HCT116 (cell line): ENCODE results near the gene JDP2. TPM values are rescaled to one million over a fixed set of nuclear protein-coding genes. Genes with fewer than 3 reads are reported as not detected.

Source experiments
- ATAC-seq: fragments of 200-7000 bp; cut with Tn5 transposase; 2 replicates; pipeline ENCODE4 v1.9.1; 2020; ENCODE audit warnings: mild to moderate bottlenecking, moderate library complexity
- BruUV-seq: library from RNA; stranded (reverse); fragments of 400-500 nt; replicated peaks from 2 replicates; lab custom pipeline; 2021; lab: Mats Ljungman, UMichigan
- CTCF ChIA-PET: fragments of 300-600 bp; sonication (Branson Sonifier 250); formaldehyde crosslinking; loops from one replicate; lab custom pipeline; 2021; ENCODE audit warnings: antibody characterized with exemption; lab: Charles Lee
- POLR2A ChIA-PET: fragments of 300-600, 350-600 bp; sonication (Branson Sonifier 250); formaldehyde crosslinking; loops from one replicate; lab custom pipeline; 2021; ENCODE audit warnings: antibody characterized with exemption; lab: Charles Lee
- RAD21 ChIA-PET, 2 experiments: fragments of 300-600 bp; sonication (Branson Sonifier 250); formaldehyde crosslinking; loops; one replicate each; lab custom pipeline; 2023; ENCODE audit warnings: low total read pairs in 2 of 2; ENCODE audit not compliant: uncharacterized antibody in 2 of 2, unreplicated experiment in 2 of 2, low non-redundant PET in 1 of 2; lab: Charles Lee
- DNase-seq: peaks from one replicate; pipeline ENCODE4 v3.0.0-alpha.2; 2010; ENCODE audit warnings: low read depth, low spot score
- H2AFZ ChIP-seq: fragments of 200-600 bp; shearing (Covaris generic), sonication (generic); 2 replicates; pipeline ENCODE4 v1.6.1; 2017; ENCODE audit warnings: low read depth, mixed run types, mixed read lengths, antibody characterized with exemption, low read length; ENCODE audit not compliant: poor library complexity, severe bottlenecking
- H3K27ac ChIP-seq: 2 replicates; pipeline ENCODE4 v1.5.1; 2012; ENCODE audit warnings: low read depth, low read length
- H3K27me3 ChIP-seq: fragments of 200-600 bp; sonication (generic); 2 replicates; pipeline ENCODE4 v1.6.1; 2016; ENCODE audit warnings: mixed run types, low read length, mixed read lengths; ENCODE audit not compliant: insufficient read depth
- H3K36me3 ChIP-seq, 2 experiments: fragments of 200-500 bp in 1 of 2; fragments of 200-600 bp in 1 of 2; sonication (Bioruptor generic) in 1 of 2; sonication (generic) in 1 of 2; 2 replicates each; pipeline versions ENCODE4 v1.5.1 to v1.6.1; 2014 to 2016; ENCODE audit warnings: low read length in 2 of 2, inconsistent platforms in 1 of 2, mixed read lengths in 1 of 2, mixed run types in 1 of 2; ENCODE audit not compliant: insufficient read depth in 2 of 2, control insufficient read depth in 1 of 2
- H3K4me1 ChIP-seq, 2 experiments: fragments of 200-600 bp in 1 of 2; sonication (generic) in 1 of 2; 2 replicates each; pipeline versions ENCODE4 v1.5.1 to v1.6.1; 2012 to 2017; ENCODE audit warnings: low read length in 2 of 2, inconsistent platforms in 1 of 2, mild to moderate bottlenecking in 1 of 2, mixed read lengths in 1 of 2, mixed run types in 1 of 2, moderate library complexity in 1 of 2; ENCODE audit not compliant: insufficient read depth in 2 of 2, control insufficient read depth in 1 of 2
- H3K4me2 ChIP-seq: fragments of 200-600 bp; sonication (generic); 2 replicates; pipeline ENCODE4 v1.6.1; 2017; ENCODE audit warnings: mixed run types, low read length, mixed read lengths
- H3K4me3 ChIP-seq, 2 experiments: fragments of 200-600 bp in 1 of 2; sonication (generic) in 1 of 2; replicated peaks in 1 of 2; 2 replicates each; pipeline ENCODE4 v1.5.1; 2011 to 2016; ENCODE audit warnings: low read length in 2 of 2, control low read depth in 1 of 2, low read depth in 1 of 2, mild to moderate bottlenecking in 1 of 2, mixed read lengths in 1 of 2, mixed run types in 1 of 2
- H3K79me2 ChIP-seq: fragments of 200-600 bp; sonication (generic); 2 replicates; pipeline ENCODE4 v1.6.1; 2017; ENCODE audit warnings: mild to moderate bottlenecking, mixed run types, low read length, moderate library complexity, mixed read lengths; ENCODE audit not compliant: insufficient read depth
- H3K9ac ChIP-seq: fragments of 200-600 bp; sonication (generic); 2 replicates; pipeline ENCODE4 v1.6.1; 2016; ENCODE audit warnings: low read length, mixed read lengths
- H3K9me2 ChIP-seq: fragments of 200-600 bp; sonication (generic), shearing (Covaris generic); 2 replicates; pipeline ENCODE4 v1.6.1; 2017; ENCODE audit warnings: mixed run types, mild to moderate bottlenecking, moderate library complexity; ENCODE audit not compliant: insufficient read depth
- H3K9me3 ChIP-seq, 2 experiments: fragments of 200-500 bp in 1 of 2; fragments of 200-600 bp in 1 of 2; sonication (Bioruptor generic) in 1 of 2; sonication (generic) in 1 of 2; 2 replicates each; pipeline ENCODE4 v1.6.1; 2014 to 2017; ENCODE audit warnings: low read length in 2 of 2, mixed read lengths in 2 of 2, inconsistent platforms in 1 of 2, low read depth in 1 of 2, mild to moderate bottlenecking in 1 of 2, mixed run types in 1 of 2, moderate library complexity in 1 of 2; ENCODE audit not compliant: control insufficient read depth in 1 of 2, insufficient read depth in 1 of 2
- H4K20me1 ChIP-seq: fragments of 200-600 bp; sonication (generic), shearing (Covaris generic); 2 replicates; pipeline ENCODE4 v1.6.1; 2017; ENCODE audit warnings: mixed run types, mild to moderate bottlenecking, moderate library complexity; ENCODE audit not compliant: insufficient read depth
- CBX3 ChIP-seq: IDR thresholded peaks from 2 replicates; pipeline ENCODE4 v1.6.1; 2012; ENCODE audit warnings: low read depth
- CEBPB ChIP-seq: IDR thresholded peaks from 2 replicates; pipeline ENCODE4 v1.6.1; 2012; ENCODE audit warnings: low read depth
- TCF7L2 ChIP-seq: IDR thresholded peaks from 2 replicates; pipeline ENCODE4 v1.7.0; 2011; ENCODE audit warnings: borderline replicate concordance, inconsistent platforms; ENCODE audit not compliant: insufficient read depth, insufficient read length; ENCODE audit errors: extremely low read depth
- intact Hi-C: fragments of 100-400 bp; cut with micrococcal nuclease; formaldehyde crosslinking; loops from 2 replicates; pipeline ENCODE4 v1.10.0; 2022
- total RNA-seq: library from RNA; stranded (reverse); gene quantifications from one replicate; pipeline ENCODE4 v1.2.1, GENCODE V29; 2021; ENCODE audit not compliant: unreplicated experiment

JDP2 gene
- total RNA-seq, 1 experiment from 2014 or later = 25.4 TPM

DNA sequence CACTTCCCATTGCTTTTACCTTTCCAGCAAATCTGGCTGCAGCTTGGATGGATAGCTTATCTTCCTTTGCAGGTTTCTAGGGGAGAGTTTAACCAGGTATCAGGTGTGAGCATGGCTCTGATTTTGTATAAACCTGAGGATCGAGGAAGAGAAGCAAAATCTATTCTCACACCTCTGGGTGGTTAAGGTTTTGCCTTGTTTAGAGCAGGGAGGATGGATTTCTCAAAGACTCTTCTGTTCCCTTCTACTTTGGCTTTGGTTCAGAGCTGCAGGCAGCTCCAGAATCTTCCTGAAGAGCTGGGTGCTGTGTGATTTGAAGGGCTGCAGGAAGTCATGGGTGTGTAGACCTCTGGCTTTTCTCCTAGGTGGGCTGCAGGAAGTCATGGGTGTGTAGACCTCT is 1.7 kb downstream of the JDP2 start:
- Histone ChIP-seq H4K20me1 (no peaks in the 10 kb centered on the region), H3K9me3 (peaks cover 0 to under 1% of the 10 kb centered on the region in 2 experiments; a peak in 1 of 4 replicates)
- no peak for ATAC-seq
- TF ChIP-seq TCF7L2 = no peak
- TF ChIP-seq, all 23 proteins: peak for 0
- Histone ChIP-seq H3K4me3 (no peak overlapping the region), H3K27ac (no peak overlapping the region), H3K4me2 (0 out of 2 replicates have a peak overlapping the region, but pooled peaks have one; percentile 90), H3K4me1 (peaks cover 25 to 31% of the 10 kb centered on the region in 2 experiments), H3K27me3 (no peaks in the 10 kb centered on the region), H3K36me3 (0 out of 4 replicates have a peak, but pooled peaks cover 0 to 1% of the 10 kb centered on the region in 2 experiments), H3K9ac (no peak overlapping the region), H2AFZ (no peak overlapping the region), H3K9me2 (no peaks in the 10 kb centered on the region), H3K79me2 (no peaks in the 10 kb centered on the region)
- ChIA-PET RAD21 (no interaction called here), CTCF (interaction anchor here (1.8 kb wide), 1 partner anchor 132 kb away, joined by 5 read pairs; no protein-coding TSS in a partner anchor), POLR2A (no interaction called here)
- BruUV-seq = no TSS peak
- intact Hi-C loops = no loop called here
- DNase-seq = no peak

DNA sequence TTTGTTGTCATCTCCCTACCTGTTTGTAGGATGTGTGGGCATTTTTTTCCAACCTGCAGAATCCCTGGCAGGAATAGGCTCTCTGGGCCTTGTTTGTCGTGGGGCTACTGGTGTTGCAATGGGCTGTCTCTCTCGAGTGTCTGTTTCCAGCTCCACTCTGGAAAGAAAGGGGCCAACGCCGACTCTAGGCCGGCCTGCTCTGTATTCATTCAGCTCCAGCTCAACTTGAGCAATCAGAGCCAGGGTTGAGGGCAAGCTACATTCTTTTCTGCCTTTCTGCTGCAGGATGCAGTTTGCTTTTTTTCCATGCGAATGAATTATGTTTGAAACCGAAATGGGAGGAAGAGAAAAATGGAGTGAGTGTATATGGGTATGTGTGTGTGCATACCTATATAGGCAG is 2.3 kb downstream of the JDP2 start:
- Histone ChIP-seq H3K4me1 (peaks cover 25 to 31% of the 10 kb centered on the region in 2 experiments), H3K9me3 (no peaks in the 10 kb centered on the region), H4K20me1 (no peaks in the 10 kb centered on the region), H3K27me3 (no peaks in the 10 kb centered on the region), H3K36me3 (0 out of 4 replicates have a peak, but pooled peaks cover 0 to 2% of the 10 kb centered on the region in 2 experiments), H3K9me2 (no peaks in the 10 kb centered on the region), H2AFZ (no peak overlapping the region), H3K9ac (no peak overlapping the region), H3K4me2 (no peak overlapping the region), H3K79me2 (no peaks in the 10 kb centered on the region), H3K4me3 (no peak overlapping the region), H3K27ac (no peak overlapping the region)
- DNase-seq = no peak
- POLR2A ChIA-PET = no interaction called here
- no TSS peak for BruUV-seq
- RAD21 ChIA-PET = no interaction called here
- intact Hi-C loops = no loop called here
- TF ChIP-seq CEBPB (no peak), CBX3 (no peak)
- CTCF ChIA-PET = interaction anchor here (1.8 kb wide), 1 partner anchor 131 kb away, joined by 5 read pairs; no protein-coding TSS in a partner anchor
- no peak for ATAC-seq
